Measurements from ENCODE around the gene PRX.

PRX gene

GRCh38 chr19:40395956-40396355 is 17.2 kb downstream of the PRX start:
- no peak overlapping the region for H3K4me3 ChIP-seq (ENCODE audit: low read depth, low read length, poor library complexity, severe bottlenecking)
- no peak overlapping the region for H3K4me2 ChIP-seq (ENCODE audit: low read length)
- no peaks in the 10 kb centered on the region for H3F3A ChIP-seq (ENCODE audit: insufficient read depth, low read length)
- TF ChIP-seq CTCF (IDR thresholded peaks at IDR 0.05; ENCODE audit: low read length) (no peak), EZH2 (IDR thresholded peaks at IDR 0.05; ENCODE audit: borderline replicate concordance, low read length) (no peak)
- no peak overlapping the region for H3K9ac ChIP-seq (ENCODE audit: low read length)
- peaks cover 3% of the 10 kb centered on the region for H3K27me3 ChIP-seq (ENCODE audit: insufficient read depth, low read length)
- no peaks in the 10 kb centered on the region for H3K9me3 ChIP-seq (ENCODE audit: low read length)
- H3K4me1 ChIP-seq (ENCODE audit: insufficient read depth, low read length, severe bottlenecking), result no peaks in the 10 kb centered on the region
- no peak overlapping the region for H3K27ac ChIP-seq (ENCODE audit: low read depth, low read length, poor library complexity, severe bottlenecking)
- H3K9me2 ChIP-seq (ENCODE audit: low read depth, low read length), result no peaks in the 10 kb centered on the region
- no peak overlapping the region for H2AFZ ChIP-seq (ENCODE audit: low read length)
- no peaks in the 10 kb centered on the region for H3K79me2 ChIP-seq (ENCODE audit: insufficient read depth, low read length)
- no peaks in the 10 kb centered on the region for H4K20me1 ChIP-seq (ENCODE audit: insufficient read depth, low read length)
- no peaks in the 10 kb centered on the region for H3K36me3 ChIP-seq (ENCODE audit: insufficient read depth, low read length)

GRCh38 chr19:40394816-40395210 is 18.4 kb downstream of the PRX start:
- Histone ChIP-seq H3K9ac (ENCODE audit: low read length) (no peak overlapping the region), H3F3A (ENCODE audit: insufficient read depth, low read length) (no peaks in the 10 kb centered on the region), H2AFZ (ENCODE audit: low read length) (no peak overlapping the region), H3K4me2 (ENCODE audit: low read length) (no peak overlapping the region), H3K4me3 (ENCODE audit: low read depth, low read length, poor library complexity, severe bottlenecking) (no peak overlapping the region), H3K36me3 (ENCODE audit: insufficient read depth, low read length) (no peaks in the 10 kb centered on the region), H3K79me2 (ENCODE audit: insufficient read depth, low read length) (no peaks in the 10 kb centered on the region), H4K20me1 (ENCODE audit: insufficient read depth, low read length) (no peaks in the 10 kb centered on the region), H3K27ac (ENCODE audit: low read depth, low read length, poor library complexity, severe bottlenecking) (no peak overlapping the region), H3K4me1 (ENCODE audit: insufficient read depth, low read length, severe bottlenecking) (no peaks in the 10 kb centered on the region), H3K9me2 (ENCODE audit: low read depth, low read length) (no peaks in the 10 kb centered on the region), H3K9me3 (ENCODE audit: low read length) (no peaks in the 10 kb centered on the region), H3K27me3 (ENCODE audit: insufficient read depth, low read length) (peaks cover 3% of the 10 kb centered on the region)
- TF ChIP-seq EZH2 (IDR thresholded peaks at IDR 0.05; ENCODE audit: borderline replicate concordance, low read length) (no peak), CTCF (IDR thresholded peaks at IDR 0.05; ENCODE audit: low read length) (no peak)

- no peaks in the 10 kb centered on the region for H3K9me3 ChIP-seq (ENCODE audit: low read length)
- no peaks in the 10 kb centered on the region for H3K36me3 ChIP-seq (ENCODE audit: insufficient read depth, low read length)
- H3K79me2 ChIP-seq (ENCODE audit: insufficient read depth, low read length), result no peaks in the 10 kb centered on the region
- H3F3A ChIP-seq (ENCODE audit: insufficient read depth, low read length), result no peaks in the 10 kb centered on the region
- no peak overlapping the region for H2AFZ ChIP-seq (ENCODE audit: low read length)
- H3K4me3 ChIP-seq (ENCODE audit: low read depth, low read length, poor library complexity, severe bottlenecking), result no peak overlapping the region
- no peaks in the 10 kb centered on the region for H3K9me2 ChIP-seq (ENCODE audit: low read depth, low read length)
- H3K27me3 ChIP-seq (ENCODE audit: insufficient read depth, low read length), result peaks cover 3% of the 10 kb centered on the region
- no peak overlapping the region for H3K4me2 ChIP-seq (ENCODE audit: low read length)
- TF ChIP-seq CTCF (IDR thresholded peaks at IDR 0.05; ENCODE audit: low read length) (no peak), EZH2 (IDR thresholded peaks at IDR 0.05; ENCODE audit: borderline replicate concordance, low read length) (no peak)
- H4K20me1 ChIP-seq (ENCODE audit: insufficient read depth, low read length), result no peaks in the 10 kb centered on the region
- H3K9ac ChIP-seq (ENCODE audit: low read length), result no peak overlapping the region
- no peak overlapping the region for H3K27ac ChIP-seq (ENCODE audit: low read depth, low read length, poor library complexity, severe bottlenecking)
- H3K4me1 ChIP-seq (ENCODE audit: insufficient read depth, low read length, severe bottlenecking), result no peaks in the 10 kb centered on the region
These were observed 19.0 kb downstream of the PRX start for GRCh38 chr19:40393894-40394815.

Measured in OCI-LY1 (cell line).